HEK293T (cell line): ENCODE results near the gene ADSL.

Source experiments
- CTCF ChIA-PET: fragments of 350-600 bp; formaldehyde crosslinking; extraction: SDS; loops from one replicate; lab custom pipeline; 2021; ENCODE audit warnings: antibody characterized with exemption, inconsistent platforms; lab: Yijun Ruan, JAX
- POLR2A ChIA-PET: fragments of 350-600 bp; formaldehyde crosslinking; extraction: SDS; loops from one replicate; lab custom pipeline; 2020; ENCODE audit warnings: antibody characterized with exemption, inconsistent platforms; lab: Yijun Ruan, JAX
- DNase-seq: peaks from one replicate; pipeline ENCODE4 v3.0.0; 2012; ENCODE audit warnings: mixed read lengths; ENCODE audit errors: extremely low spot score
- ARNT ChIP-seq: fragments of 450-650 bp; IDR thresholded peaks from 2 replicates; pipeline ENCODE4 v1.6.1; 2017; ENCODE audit warnings: mild to moderate bottlenecking
- BHLHE40 ChIP-seq: fragments of 450-650 bp; IDR thresholded peaks from 2 replicates; pipeline ENCODE4 v1.6.1; 2016; ENCODE audit warnings: mild to moderate bottlenecking, moderate library complexity, borderline replicate concordance
- CTBP1 ChIP-seq: fragments of 450-650 bp; IDR thresholded peaks from 2 replicates; pipeline ENCODE4 v1.6.1; 2016; ENCODE audit warnings: borderline replicate concordance
- ELF4 ChIP-seq: fragments of 450-650 bp; IDR thresholded peaks from 2 replicates; pipeline ENCODE4 v1.6.1; 2017; ENCODE audit warnings: antibody characterized with exemption
- FOXA1 ChIP-seq: fragments of 450-650 bp; IDR thresholded peaks from 2 replicates; pipeline ENCODE4 v1.6.1; 2016; ENCODE audit warnings: mild to moderate bottlenecking
- FOXK2 ChIP-seq: fragments of 450-650 bp; IDR thresholded peaks from 2 replicates; pipeline ENCODE4 v1.6.1; 2016; ENCODE audit warnings: mild to moderate bottlenecking
- FOXM1 ChIP-seq: fragments of 450-650 bp; IDR thresholded peaks from 2 replicates; pipeline ENCODE4 v1.6.1; 2017; ENCODE audit warnings: mild to moderate bottlenecking, borderline replicate concordance
- HDGF ChIP-seq: fragments of 450-650 bp; IDR thresholded peaks from 2 replicates; pipeline ENCODE4 v1.6.1; 2017; ENCODE audit warnings: antibody characterized with exemption, borderline replicate concordance
- L3MBTL2 ChIP-seq: fragments of 450-650 bp; conservative IDR thresholded peaks from 2 replicates; pipeline ENCODE4 v1.6.1; 2016; ENCODE audit warnings: mild to moderate bottlenecking
- LEF1 ChIP-seq: fragments of 450-650 bp; IDR thresholded peaks from 2 replicates; pipeline ENCODE4 v1.6.1; 2017; ENCODE audit warnings: mild to moderate bottlenecking, borderline replicate concordance
- NFRKB ChIP-seq: fragments of 450-650 bp; IDR thresholded peaks from 2 replicates; pipeline ENCODE4 v1.6.1; 2016; ENCODE audit warnings: mild to moderate bottlenecking, moderate library complexity
- PKNOX1 ChIP-seq: fragments of 450-650 bp; IDR thresholded peaks from 2 replicates; pipeline ENCODE4 v1.6.1; 2016
- SP1 ChIP-seq: fragments of 450-650 bp; IDR thresholded peaks from 2 replicates; pipeline ENCODE4 v1.6.1; 2017
- SUZ12 ChIP-seq: fragments of 450-650 bp; IDR thresholded peaks from 2 replicates; pipeline ENCODE4 v1.6.1; 2016; ENCODE audit warnings: mild to moderate bottlenecking
- TARDBP ChIP-seq: fragments of 450-650 bp; IDR thresholded peaks from 2 replicates; pipeline ENCODE4 v1.6.1; 2016
- ZNF384 ChIP-seq: fragments of 450-650 bp; IDR thresholded peaks from 2 replicates; pipeline ENCODE4 v1.6.1; 2016

The ADSL gene

DNA sequence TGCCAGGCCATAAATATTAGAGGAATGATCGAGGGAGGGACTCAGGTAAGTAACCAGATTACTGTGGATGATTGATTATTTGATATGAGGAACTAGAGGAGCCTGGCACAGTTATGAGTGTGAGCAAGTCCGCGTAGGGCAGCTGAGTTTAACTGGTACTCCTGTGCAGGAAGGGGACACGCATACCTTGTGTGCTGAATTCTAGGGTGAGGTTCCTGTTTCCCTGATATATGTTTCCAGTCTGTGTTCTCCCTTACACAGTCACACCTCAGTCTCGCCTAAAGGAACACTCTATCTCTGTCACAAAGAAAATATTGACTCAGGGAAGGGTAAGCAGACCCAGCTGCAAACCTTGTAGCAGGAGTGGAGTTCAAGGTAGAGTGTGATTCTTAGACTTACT lies 41.4 kb downstream of the ADSL start:
- TF ChIP-seq HDGF (no peak), SUZ12 (no peak), L3MBTL2 (no peak), PKNOX1 (no peak), LEF1 (no peak), BHLHE40 (no peak), NFRKB (no peak), ARNT (no peak), CTBP1 (no peak), SP1 (no peak), FOXM1 (no peak), ELF4 (no peak), ZNF384 (no peak), FOXA1 (no peak), TARDBP (no peak), FOXK2 (no peak)
- POLR2A ChIA-PET, result no interaction called here
- CTCF ChIA-PET, result interaction anchor here (0.7 kb wide), 1 partner anchor 49 kb away, joined by 3 read pairs; no protein-coding TSS in a partner anchor

GRCh38 chr22:40388231-40388630 lies 41.9 kb downstream of the ADSL start:
- POLR2A ChIA-PET, result no interaction called here
- CTCF ChIA-PET, result no interaction called here
- TF ChIP-seq FOXK2, result no peak
- no peak for TF ChIP-seq HDGF
- no peak for TF ChIP-seq FOXA1
- TF ChIP-seq LEF1, result no peak
- TF ChIP-seq ZNF384, result no peak
- no peak for TF ChIP-seq NFRKB
- TF ChIP-seq ELF4, result no peak
- TF ChIP-seq ARNT, result no peak
- TF ChIP-seq TARDBP, result no peak
- no peak for TF ChIP-seq BHLHE40
- no peak for TF ChIP-seq PKNOX1
- TF ChIP-seq SP1, result no peak
- no peak for TF ChIP-seq CTBP1
- TF ChIP-seq FOXM1, result no peak
- TF ChIP-seq SUZ12, result no peak
- TF ChIP-seq L3MBTL2, result no peak
- DNase-seq, result no peak

More for the DNA sequence above, 41.4 kb downstream of the ADSL start:
- DNase-seq, result no peak

DNA sequence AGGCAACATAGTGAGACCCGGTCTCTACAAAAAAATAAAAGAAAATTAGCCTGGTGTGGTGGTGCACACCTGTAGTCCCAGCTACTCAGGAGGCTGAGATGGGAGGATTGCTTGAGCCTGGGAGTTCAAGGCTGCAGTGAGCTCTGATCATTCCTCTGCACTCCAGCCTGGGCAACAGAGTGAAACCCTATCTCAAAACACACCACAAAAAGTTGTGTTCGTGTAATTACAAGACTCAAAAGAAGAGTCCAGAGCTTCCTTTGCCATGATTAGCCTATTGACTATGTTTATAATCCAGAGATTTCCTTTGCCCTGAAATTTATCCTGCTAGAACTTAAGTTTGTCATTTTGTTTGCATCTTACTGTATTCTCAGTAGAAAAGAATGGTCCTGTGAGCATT lies 45.1 kb downstream of the ADSL start:
- CTCF ChIA-PET, result interaction anchor here (0.6 kb wide), 1 partner anchor 99 kb away, joined by 3 read pairs; no protein-coding TSS in a partner anchor
- DNase-seq, result no peak
- POLR2A ChIA-PET, result no interaction called here
- no peak for TF ChIP-seq TARDBP
- no peak for TF ChIP-seq L3MBTL2
- TF ChIP-seq PKNOX1, result no peak
- TF ChIP-seq FOXM1, result no peak
- TF ChIP-seq HDGF, result no peak
- TF ChIP-seq ARNT, result no peak
- no peak for TF ChIP-seq ZNF384
- TF ChIP-seq FOXA1, result no peak
- no peak for TF ChIP-seq FOXK2
- TF ChIP-seq BHLHE40, result no peak
- TF ChIP-seq CTBP1, result no peak
- no peak for TF ChIP-seq NFRKB
- no peak for TF ChIP-seq LEF1
- TF ChIP-seq ELF4, result no peak
- no peak for TF ChIP-seq SUZ12
- TF ChIP-seq SP1, result no peak

DNA sequence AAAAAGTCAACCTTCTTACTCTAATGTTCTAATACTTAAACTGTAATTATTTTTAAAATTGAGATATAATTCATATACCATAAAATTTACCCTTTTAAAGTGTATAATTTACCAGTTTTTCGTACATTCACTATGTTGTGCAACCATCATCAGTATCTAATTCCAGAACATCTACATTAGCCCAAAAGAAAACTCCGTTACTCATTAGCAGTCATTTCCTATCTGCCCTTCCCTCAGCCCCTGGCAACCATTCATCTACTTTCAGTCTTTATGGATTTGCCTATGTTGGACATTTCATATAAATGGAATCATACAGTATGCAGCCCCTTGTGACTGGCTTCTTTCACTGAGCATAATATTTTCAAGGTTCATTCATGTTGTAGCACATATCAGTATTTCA lies 46.3 kb downstream of the ADSL start:
- ChIA-PET CTCF (no interaction called here), POLR2A (no interaction called here)
- TF ChIP-seq SUZ12, result no peak
- TF ChIP-seq PKNOX1, result no peak
- no peak for TF ChIP-seq LEF1
- TF ChIP-seq L3MBTL2, result no peak
- no peak for TF ChIP-seq TARDBP
- TF ChIP-seq BHLHE40, result no peak
- TF ChIP-seq ZNF384, result no peak
- TF ChIP-seq CTBP1, result no peak
- no peak for TF ChIP-seq SP1
- TF ChIP-seq NFRKB, result no peak
- DNase-seq, result no peak

DNA sequence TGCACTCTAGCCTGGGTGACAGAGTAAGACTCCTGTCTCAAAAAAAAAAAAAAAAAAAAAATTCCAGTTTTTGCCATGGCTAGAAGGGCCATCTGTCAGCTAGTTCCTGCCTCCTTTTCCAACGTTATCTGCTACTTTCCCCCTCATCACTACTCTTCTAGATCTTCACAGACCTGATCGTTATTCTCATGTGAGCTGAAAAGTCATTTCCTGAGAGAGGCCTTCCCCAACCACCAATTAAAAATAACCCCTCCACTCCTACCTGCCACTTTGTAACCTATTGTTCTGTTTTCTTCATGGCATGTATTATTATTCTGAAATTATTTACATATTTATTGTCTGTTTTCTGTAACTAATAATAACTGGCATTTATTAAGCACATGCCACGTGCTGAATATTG lies 48.3 kb downstream of the ADSL start:
- ChIA-PET POLR2A (interaction anchor here (1.0 kb wide), 1 partner anchor 10 kb away, joined by 4 read pairs; no protein-coding TSS in a partner anchor), CTCF (no interaction called here)
- no peak for DNase-seq
- TF ChIP-seq HDGF (no peak), CTBP1 (no peak), ZNF384 (no peak), SP1 (no peak), L3MBTL2 (no peak), FOXA1 (no peak), ELF4 (no peak), FOXK2 (no peak), LEF1 (no peak), TARDBP (no peak), PKNOX1 (no peak), ARNT (no peak), BHLHE40 (no peak), NFRKB (no peak), FOXM1 (no peak)
